Neural cell (in vitro differentiated cells): ENCODE results near the gene ZNF420. TPM values are rescaled to one million over a fixed set of nuclear protein-coding genes. Genes with fewer than 3 reads are reported as not detected.
"Not testable (repeated sequence)": the region's sequence is repeated elsewhere in the genome, so short reads cannot be mapped to it uniquely, and the experiment has no call there.

Experiments used
- H2AFZ ChIP-seq: fragments of 200-600, 300-800 bp; sonication (generic), shearing (Covaris generic); 2 replicates; pipeline ENCODE4 v1.6.0; 2014; ENCODE audit warnings: low read depth, mild to moderate bottlenecking, antibody characterized with exemption, low read length, moderate library complexity
- H3F3A ChIP-seq: fragments of 200-600 bp; shearing (Covaris generic); 2 replicates; pipeline ENCODE4 v1.6.1; 2016; ENCODE audit warnings: mild to moderate bottlenecking, moderate library complexity, mixed read lengths, antibody characterized with exemption, low read length; ENCODE audit not compliant: insufficient read depth, poor library complexity, severe bottlenecking
- H3K27ac ChIP-seq: fragments of 200-600, 300-800 bp; sonication (generic), shearing (Covaris generic); 2 replicates; pipeline ENCODE4 v1.5.1; 2014; ENCODE audit warnings: mild to moderate bottlenecking, low read length, moderate library complexity
- H3K27me3 ChIP-seq: fragments of 300-800, 200-600 bp; sonication (generic), shearing (Covaris generic); 2 replicates; pipeline ENCODE4 v1.6.0; 2014; ENCODE audit warnings: mild to moderate bottlenecking, low read depth, low read length, moderate library complexity; ENCODE audit not compliant: insufficient read depth
- H3K36me3 ChIP-seq: fragments of 300-800, 200-600 bp; sonication (generic), shearing (Covaris generic); 2 replicates; pipeline ENCODE4 v1.5.1; 2014; ENCODE audit warnings: mild to moderate bottlenecking, antibody characterized with exemption, low read length, moderate library complexity; ENCODE audit not compliant: insufficient read depth
- H3K4me2 ChIP-seq: fragments of 300-800, 200-600 bp; sonication (generic), shearing (Covaris generic); 2 replicates; pipeline ENCODE4 v1.6.0; 2014; ENCODE audit warnings: mild to moderate bottlenecking, low read length
- H3K4me3 ChIP-seq: fragments of 300-800, 200-600 bp; sonication (generic), shearing (Covaris generic); 2 replicates; pipeline ENCODE4 v1.5.1; 2014; ENCODE audit warnings: mild to moderate bottlenecking, low read length, moderate library complexity
- H3K79me2 ChIP-seq: fragments of 200-600 bp; shearing (Covaris generic); replicated peaks from 2 replicates; pipeline ENCODE4 v1.6.0; 2014; ENCODE audit warnings: mild to moderate bottlenecking, low read length, moderate library complexity; ENCODE audit not compliant: insufficient read depth
- H3K9ac ChIP-seq: fragments of 300-800, 200-600 bp; sonication (generic), shearing (Covaris generic); 2 replicates; pipeline ENCODE4 v1.6.1; 2016; ENCODE audit warnings: mild to moderate bottlenecking, low read length, mixed read lengths
- H3K9me2 ChIP-seq: fragments of 200-600 bp; shearing (Covaris generic); 2 replicates; pipeline ENCODE4 v1.6.1; 2016; ENCODE audit warnings: mild to moderate bottlenecking, low read length, mixed read lengths; ENCODE audit not compliant: insufficient read depth
- H3K9me3 ChIP-seq: fragments of 200-600, 300-800 bp; sonication (generic), shearing (Covaris generic); 2 replicates; pipeline ENCODE4 v1.6.1; 2016; ENCODE audit warnings: mild to moderate bottlenecking, mixed run types, low read length, moderate library complexity, mixed read lengths
- H4K20me1 ChIP-seq: fragments of 200-600 bp; shearing (Covaris generic); 2 replicates; pipeline ENCODE4 v1.6.1; 2016; ENCODE audit warnings: mild to moderate bottlenecking, mixed run types; ENCODE audit not compliant: insufficient read depth
- EP300 ChIP-seq: fragments of 450-650 bp; conservative IDR thresholded peaks from 2 replicates; pipeline ENCODE4 v1.6.1; 2014; ENCODE audit warnings: antibody characterized with exemption, mild to moderate bottlenecking, moderate library complexity; ENCODE audit not compliant: poor library complexity, severe bottlenecking
- EZH2 ChIP-seq: fragments of 200-600, 300-800 bp; shearing (Covaris generic), sonication (generic); IDR thresholded peaks from 2 replicates; pipeline ENCODE4 v1.6.1; 2014; ENCODE audit warnings: antibody characterized with exemption, low read length, borderline replicate concordance, mild to moderate bottlenecking; ENCODE audit not compliant: insufficient read depth, poor library complexity, severe bottlenecking
- MXI1 ChIP-seq: fragments of 450-650 bp; conservative IDR thresholded peaks from 2 replicates; pipeline ENCODE4 v1.6.1; 2014; ENCODE audit warnings: antibody characterized with exemption, mild to moderate bottlenecking; ENCODE audit not compliant: poor library complexity, severe bottlenecking
- POLR2AphosphoS5 ChIP-seq: IDR thresholded peaks from 2 replicates; pipeline ENCODE4 v1.6.1; 2012
- RAD21 ChIP-seq: fragments of 450-650 bp; conservative IDR thresholded peaks from 2 replicates; pipeline ENCODE4 v1.6.1; 2014; ENCODE audit warnings: antibody characterized with exemption, mild to moderate bottlenecking, moderate library complexity
- SMC3 ChIP-seq: fragments of 450-650 bp; conservative IDR thresholded peaks from 2 replicates; pipeline ENCODE4 v1.6.1; 2014; ENCODE audit warnings: antibody characterized with exemption, mild to moderate bottlenecking, moderate library complexity; ENCODE audit not compliant: poor library complexity
- TAF1 ChIP-seq: IDR thresholded peaks from 2 replicates; pipeline ENCODE4 v1.6.1; 2012; ENCODE audit warnings: low read depth
- polyA plus RNA-seq: library from polyadenylated mRNA; depleted of rRNA; stranded (reverse); fragments of >200 nt; gene quantifications from 2 replicates; pipeline ENCODE4 v1.2.3, GENCODE V29; 2014
- TF ChIP-seq, protein P1 (sequence below): fragments of 450-650 bp; IDR thresholded peaks from 2 replicates; pipeline ENCODE4 v1.5.1; 2014; ENCODE audit warnings: antibody characterized with exemption, mild to moderate bottlenecking, moderate library complexity; ENCODE audit not compliant: poor library complexity, severe bottlenecking
- TF ChIP-seq, protein P2 (sequence below): IDR thresholded peaks from 2 replicates; pipeline ENCODE4 v1.6.1; 2012; ENCODE audit warnings: borderline replicate concordance

Gene ZNF420
- polyA plus RNA-seq, 1 donor from 2014 or later = 27.9 TPM

DNA sequence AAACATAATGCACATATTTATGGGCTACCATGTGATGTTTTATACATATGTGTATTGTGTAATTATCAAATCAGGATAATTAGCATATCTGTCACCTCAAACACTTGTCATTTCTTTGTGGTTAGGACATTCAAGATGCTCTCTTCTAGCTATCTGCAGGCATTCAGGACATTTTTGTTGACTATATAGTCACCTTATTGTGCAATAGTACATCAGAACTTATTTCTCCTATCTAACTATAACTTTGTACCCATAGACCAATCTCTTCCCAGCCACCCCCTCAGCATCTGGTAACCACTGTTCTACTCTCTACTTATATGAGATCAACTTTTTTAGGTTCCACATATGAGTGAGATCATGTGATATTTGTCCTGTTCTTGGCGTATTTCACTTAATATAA is 20.3 kb downstream of the ZNF420 start:
- H3K4me2 ChIP-seq = no peak overlapping the region
- H4K20me1 ChIP-seq = no peaks in the 10 kb centered on the region
- no peaks in the 10 kb centered on the region for H3F3A ChIP-seq
- H3K9me2 ChIP-seq = no peaks in the 10 kb centered on the region
- peaks cover 60% of the 10 kb centered on the region for H3K36me3 ChIP-seq
- H3K27me3 ChIP-seq = no peaks in the 10 kb centered on the region
- TF ChIP-seq RAD21 = no peak
- TF ChIP-seq MXI1 = no peak
- no peak for TF ChIP-seq TAF1
- TF ChIP-seq, protein P1, sequence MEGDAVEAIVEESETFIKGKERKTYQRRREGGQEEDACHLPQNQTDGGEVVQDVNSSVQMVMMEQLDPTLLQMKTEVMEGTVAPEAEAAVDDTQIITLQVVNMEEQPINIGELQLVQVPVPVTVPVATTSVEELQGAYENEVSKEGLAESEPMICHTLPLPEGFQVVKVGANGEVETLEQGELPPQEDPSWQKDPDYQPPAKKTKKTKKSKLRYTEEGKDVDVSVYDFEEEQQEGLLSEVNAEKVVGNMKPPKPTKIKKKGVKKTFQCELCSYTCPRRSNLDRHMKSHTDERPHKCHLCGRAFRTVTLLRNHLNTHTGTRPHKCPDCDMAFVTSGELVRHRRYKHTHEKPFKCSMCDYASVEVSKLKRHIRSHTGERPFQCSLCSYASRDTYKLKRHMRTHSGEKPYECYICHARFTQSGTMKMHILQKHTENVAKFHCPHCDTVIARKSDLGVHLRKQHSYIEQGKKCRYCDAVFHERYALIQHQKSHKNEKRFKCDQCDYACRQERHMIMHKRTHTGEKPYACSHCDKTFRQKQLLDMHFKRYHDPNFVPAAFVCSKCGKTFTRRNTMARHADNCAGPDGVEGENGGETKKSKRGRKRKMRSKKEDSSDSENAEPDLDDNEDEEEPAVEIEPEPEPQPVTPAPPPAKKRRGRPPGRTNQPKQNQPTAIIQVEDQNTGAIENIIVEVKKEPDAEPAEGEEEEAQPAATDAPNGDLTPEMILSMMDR = no peak
- TF ChIP-seq SMC3 = no peak
- TF ChIP-seq, protein P2, sequence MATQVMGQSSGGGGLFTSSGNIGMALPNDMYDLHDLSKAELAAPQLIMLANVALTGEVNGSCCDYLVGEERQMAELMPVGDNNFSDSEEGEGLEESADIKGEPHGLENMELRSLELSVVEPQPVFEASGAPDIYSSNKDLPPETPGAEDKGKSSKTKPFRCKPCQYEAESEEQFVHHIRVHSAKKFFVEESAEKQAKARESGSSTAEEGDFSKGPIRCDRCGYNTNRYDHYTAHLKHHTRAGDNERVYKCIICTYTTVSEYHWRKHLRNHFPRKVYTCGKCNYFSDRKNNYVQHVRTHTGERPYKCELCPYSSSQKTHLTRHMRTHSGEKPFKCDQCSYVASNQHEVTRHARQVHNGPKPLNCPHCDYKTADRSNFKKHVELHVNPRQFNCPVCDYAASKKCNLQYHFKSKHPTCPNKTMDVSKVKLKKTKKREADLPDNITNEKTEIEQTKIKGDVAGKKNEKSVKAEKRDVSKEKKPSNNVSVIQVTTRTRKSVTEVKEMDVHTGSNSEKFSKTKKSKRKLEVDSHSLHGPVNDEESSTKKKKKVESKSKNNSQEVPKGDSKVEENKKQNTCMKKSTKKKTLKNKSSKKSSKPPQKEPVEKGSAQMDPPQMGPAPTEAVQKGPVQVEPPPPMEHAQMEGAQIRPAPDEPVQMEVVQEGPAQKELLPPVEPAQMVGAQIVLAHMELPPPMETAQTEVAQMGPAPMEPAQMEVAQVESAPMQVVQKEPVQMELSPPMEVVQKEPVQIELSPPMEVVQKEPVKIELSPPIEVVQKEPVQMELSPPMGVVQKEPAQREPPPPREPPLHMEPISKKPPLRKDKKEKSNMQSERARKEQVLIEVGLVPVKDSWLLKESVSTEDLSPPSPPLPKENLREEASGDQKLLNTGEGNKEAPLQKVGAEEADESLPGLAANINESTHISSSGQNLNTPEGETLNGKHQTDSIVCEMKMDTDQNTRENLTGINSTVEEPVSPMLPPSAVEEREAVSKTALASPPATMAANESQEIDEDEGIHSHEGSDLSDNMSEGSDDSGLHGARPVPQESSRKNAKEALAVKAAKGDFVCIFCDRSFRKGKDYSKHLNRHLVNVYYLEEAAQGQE = no peak
- no peak for TF ChIP-seq EP300
- TF ChIP-seq POLR2AphosphoS5 = no peak
- TF ChIP-seq EZH2 = no peak
- H3K79me2 ChIP-seq = no peaks in the 10 kb centered on the region
- no peak overlapping the region for H3K27ac ChIP-seq
- H3K9ac ChIP-seq = no peak overlapping the region
- H3K4me3 ChIP-seq = no peak overlapping the region
- H3K9me3 ChIP-seq = peaks cover 36% of the 10 kb centered on the region
- H2AFZ ChIP-seq = no peak overlapping the region

DNA sequence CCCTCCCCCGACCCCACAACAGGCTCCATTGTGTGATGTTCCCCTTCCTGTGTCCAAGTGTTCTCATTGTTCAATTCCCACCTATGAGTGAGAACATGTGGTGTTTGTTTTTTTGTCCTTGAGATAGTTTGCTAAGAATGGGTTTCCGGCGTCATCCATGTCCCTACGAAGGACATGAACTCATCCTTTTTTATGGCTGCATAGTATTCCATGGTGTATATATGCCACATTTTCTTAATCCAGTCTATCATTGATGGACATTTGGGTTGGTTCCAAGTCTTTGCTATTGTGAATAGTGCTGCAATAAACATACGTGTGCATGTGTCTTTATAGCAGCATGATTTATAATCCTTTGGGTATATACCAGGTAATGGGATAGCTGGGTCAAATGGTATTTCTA is 25.9 kb downstream of the ZNF420 start:
- not testable (repeated sequence) for H3K4me3 ChIP-seq, H3K9me2 ChIP-seq
- peaks cover 47% of the 10 kb centered on the region for H3K9me3 ChIP-seq

DNA sequence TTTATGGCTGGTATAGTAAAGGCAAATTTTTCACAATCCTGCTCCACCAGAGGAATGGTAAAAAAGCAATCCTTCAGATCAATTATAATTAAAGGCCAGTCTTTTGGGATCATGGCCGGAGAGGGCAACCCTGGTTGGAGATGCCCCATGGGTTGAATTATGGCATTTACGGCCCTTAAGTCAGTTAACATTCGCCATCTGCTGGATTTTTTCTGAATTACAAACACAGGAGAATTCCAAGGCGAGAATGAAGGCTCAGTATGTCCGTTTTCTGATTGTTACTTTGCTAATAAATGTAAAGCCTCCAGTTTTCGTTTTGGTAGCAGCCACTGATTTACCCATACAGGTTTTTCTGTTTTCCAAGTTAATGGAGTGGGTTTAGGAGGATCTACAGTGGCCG is 33.5 kb downstream of the ZNF420 start:
- not testable (repeated sequence) for H3K27ac ChIP-seq, H3K79me2 ChIP-seq, H4K20me1 ChIP-seq, H3K27me3 ChIP-seq, H3K9ac ChIP-seq, H3K9me2 ChIP-seq, H3K4me2 ChIP-seq, H2AFZ ChIP-seq, H3F3A ChIP-seq, H3K4me3 ChIP-seq
- H3K9me3 ChIP-seq = peaks cover 39% of the 10 kb centered on the region
- peaks cover 13% of the 10 kb centered on the region for H3K36me3 ChIP-seq

More for the DNA sequence above, 25.9 kb downstream of the ZNF420 start:
- peaks cover 22% of the 10 kb centered on the region for H3K36me3 ChIP-seq
- not testable (repeated sequence) for H4K20me1 ChIP-seq, H3K27ac ChIP-seq, H3F3A ChIP-seq, H3K9ac ChIP-seq, H3K79me2 ChIP-seq, H2AFZ ChIP-seq, H3K4me2 ChIP-seq, H3K27me3 ChIP-seq
